ENCODE data around the gene SAFB. TPM values are rescaled to one million over a fixed set of nuclear protein-coding genes. Genes with fewer than 3 reads are reported as not detected.
"Not testable (repeated sequence)": the region's sequence is repeated elsewhere in the genome, so short reads cannot be mapped to it uniquely, and the experiment has no call there.

Gene SAFB
- total RNA-seq, 2 donors from 2014 or later: 28.6 to 101 TPM

GRCh38 chr19:5684694-5685430 lies 62.0 kb downstream of the SAFB start:
- no peak overlapping the region for H3K27ac ChIP-seq
- no peak for TF ChIP-seq CTCF (IDR thresholded peaks at IDR 0.05)
- H3K36me3 ChIP-seq: no peaks in the 10 kb centered on the region
- ATAC-seq (ENCODE audit: insufficient number of reproducible peaks, low FRiP score, low read depth) (no peak), DNase-seq (ENCODE audit: low spot score) (no peak)
- no peaks in the 10 kb centered on the region for H3K9me3 ChIP-seq
- H3K4me1 ChIP-seq (ENCODE audit: control insufficient read depth in 1 of 2, low read depth in 2 of 2): peaks cover 6 to 25% of the 10 kb centered on the region in 2 donors
- H3K4me3 ChIP-seq: no peak overlapping the region
- no peaks in the 10 kb centered on the region for H3K27me3 ChIP-seq (replicated peaks; ENCODE audit: insufficient read depth)

- no peaks in the 10 kb centered on the region for H3K27me3 ChIP-seq (replicated peaks; ENCODE audit: insufficient read depth)
- peak overlapping the region; percentile 76 for H3K4me3 ChIP-seq
- H3K36me3 ChIP-seq: no peaks in the 10 kb centered on the region
- TF ChIP-seq CTCF (IDR thresholded peaks at IDR 0.05): no peak
- ATAC-seq (ENCODE audit: insufficient number of reproducible peaks, low FRiP score, low read depth) (no peak), DNase-seq (ENCODE audit: low spot score) (no peak)
- peak overlapping the region; percentile 38 to 60 for H3K27ac ChIP-seq
- H3K9me3 ChIP-seq: no peaks in the 10 kb centered on the region
- peaks cover 6 to 29% of the 10 kb centered on the region in 2 donors for H3K4me1 ChIP-seq (ENCODE audit: control insufficient read depth in 1 of 2, low read depth in 2 of 2)
These were observed 63.4 kb downstream of the SAFB start for GRCh38 chr19:5686326-5686646.

- Histone ChIP-seq H3K4me1 (ENCODE audit: control insufficient read depth in 1 of 2, low read depth in 2 of 2) (peaks cover 6 to 32% of the 10 kb centered on the region in 2 donors), H3K4me3 (peak overlapping the region; percentile 76), H3K27ac (peak overlapping the region; percentile 38 to 60), H3K27me3 (replicated peaks; ENCODE audit: insufficient read depth) (no peaks in the 10 kb centered on the region), H3K36me3 (peaks cover under 1% of the 10 kb centered on the region), H3K9me3 (no peaks in the 10 kb centered on the region)
- DNase-seq (ENCODE audit: low spot score) (peak; percentile 90), ATAC-seq (ENCODE audit: insufficient number of reproducible peaks, low FRiP score, low read depth) (peak; percentile 40)
- TF ChIP-seq CTCF (IDR thresholded peaks at IDR 0.05): peak; percentile 79
These were observed 63.9 kb downstream of the SAFB start for GRCh38 chr19:5686647-5687359.

- TF ChIP-seq CTCF (IDR thresholded peaks at IDR 0.05): no peak
- ATAC-seq (ENCODE audit: insufficient number of reproducible peaks, low FRiP score, low read depth) (no peak), DNase-seq (ENCODE audit: low spot score) (no peak)
- Histone ChIP-seq H3K9me3 (no peaks in the 10 kb centered on the region), H3K27me3 (replicated peaks; ENCODE audit: insufficient read depth) (no peaks in the 10 kb centered on the region), H3K4me1 (ENCODE audit: control insufficient read depth in 1 of 2, low read depth in 2 of 2) (peaks cover 6 to 36% of the 10 kb centered on the region in 2 donors), H3K27ac (peak overlapping the region in 1 of 2 donors; percentile 60), H3K4me3 (peak overlapping the region; percentile 76), H3K36me3 (peaks cover 8% of the 10 kb centered on the region)
These were observed 64.7 kb downstream of the SAFB start for GRCh38 chr19:5687360-5688198.

GRCh38 chr19:5688262-5688881 lies 65.5 kb downstream of the SAFB start:
- not testable (repeated sequence) for H3K4me3 ChIP-seq; H3K27me3 ChIP-seq (replicated peaks; ENCODE audit: insufficient read depth); ATAC-seq (ENCODE audit: insufficient number of reproducible peaks, low FRiP score, low read depth); H3K9me3 ChIP-seq; H3K27ac ChIP-seq; DNase-seq (ENCODE audit: low spot score)
- Histone ChIP-seq H3K36me3 (peaks cover 16% of the 10 kb centered on the region), H3K4me1 (ENCODE audit: control insufficient read depth in 1 of 2, low read depth in 2 of 2) (peaks cover 6 to 36% of the 10 kb centered on the region in 2 donors)
